Prostate gland (tissue), 2 donors: ENCODE measurements around the gene MYH7B. TPM values are rescaled to one million over a fixed set of nuclear protein-coding genes. Genes with fewer than 3 reads are reported as not detected.

Experiments used
- DNase-seq: peaks from one replicate; pipeline ENCODE4 v3.0.0-alpha.2; 2019; ENCODE audit warnings: low spot score
- H3K27ac ChIP-seq, 2 donors: fragments of 200-600 bp; sonication (generic); 2 replicates each; pipeline ENCODE4 v1.5.1; 2017 to 2019
- H3K27me3 ChIP-seq: fragments of 200-600 bp; sonication (generic); replicated peaks from 2 replicates; pipeline ENCODE4 v1.5.1; 2019; ENCODE audit not compliant: insufficient read depth
- H3K36me3 ChIP-seq, 2 donors: fragments of 200-600 bp; sonication (generic); 1 replicate in 1 of 2; 2 replicates in 1 of 2; pipeline versions ENCODE4 v1.5.1 to v1.8.1; 2017 to 2019
- H3K4me1 ChIP-seq: fragments of 200-600 bp; sonication (generic); replicated peaks from 2 replicates; pipeline ENCODE4 v1.5.1; 2019
- H3K4me3 ChIP-seq, 2 donors: fragments of 200-600 bp; sonication (generic); 2 replicates each; pipeline ENCODE4 v1.5.1; 2017 to 2019
- H3K9me3 ChIP-seq: fragments of 200-600 bp; sonication (generic); 2 replicates; pipeline ENCODE4 v1.5.1; 2017
- POLR2A ChIP-seq: fragments of 450-650 bp; IDR thresholded peaks from one replicate; pipeline ENCODE4 v1.6.1; 2016; ENCODE audit warnings: antibody characterized with exemption, mild to moderate bottlenecking
- POLR2AphosphoS5 ChIP-seq: sonication (generic); formaldehyde crosslinking; IDR thresholded peaks from one replicate; pipeline ENCODE4 v1.6.1; 2017; ENCODE audit warnings: antibody characterized with exemption
- whole genome bisulfite sequencing: methylation state at CpG from one replicate; pipeline ENCODE4 v1.1.5; 2018; 5-methylcytosine and 5-hydroxymethylcytosine counted together
- intact Hi-C: fragments of 100-400 bp; cut with DNase I; formaldehyde crosslinking; loops from one replicate; pipeline ENCODE4 v1.14.2; 2022
- total RNA-seq, 2 donors: library from RNA; depleted of rRNA; stranded (reverse); fragments of >200 nt; gene quantifications; one replicate each; pipeline ENCODE4 v1.1.0, GENCODE V29; 2016
- TF ChIP-seq, protein P1 (sequence below), 4 experiments: fragments of 200-600 bp in 2 of 4; fragments of 450-650 bp in 2 of 4; sonication (generic) in 2 of 4; IDR thresholded peaks; 1 replicate in 3 of 4; 2 replicates in 1 of 4; pipeline ENCODE4 v1.5.1; 2016 to 2019; ENCODE audit warnings: antibody characterized with exemption in 4 of 4, mild to moderate bottlenecking in 2 of 4, moderate library complexity in 2 of 4

Gene MYH7B
- total RNA-seq, 2 donors from 2014 or later: 0.27 to 11.5 TPM

DNA sequence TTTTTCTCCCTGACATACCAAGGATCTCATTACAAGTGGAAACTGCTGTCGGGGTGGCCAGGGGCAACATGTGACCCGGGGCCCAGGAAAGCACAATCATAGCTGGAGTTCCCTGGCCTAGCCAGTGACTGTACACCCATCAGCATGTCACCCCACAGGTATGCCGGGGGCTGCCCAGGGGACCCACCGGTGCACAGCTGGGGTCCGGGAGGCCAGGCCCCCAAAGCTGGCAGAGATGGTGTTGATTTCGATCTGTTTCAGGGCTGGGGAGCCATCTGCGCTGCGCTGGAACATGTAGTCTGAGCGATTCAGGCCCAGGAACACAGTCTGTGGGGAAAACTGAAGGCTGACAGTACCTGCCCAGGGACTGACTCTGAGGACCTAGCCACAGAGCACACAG is 13.4 kb upstream of the MYH7B start:
- DNase-seq: no peak
- TF ChIP-seq POLR2AphosphoS5 (no peak), POLR2A (no peak)
- TF ChIP-seq, protein P1, sequence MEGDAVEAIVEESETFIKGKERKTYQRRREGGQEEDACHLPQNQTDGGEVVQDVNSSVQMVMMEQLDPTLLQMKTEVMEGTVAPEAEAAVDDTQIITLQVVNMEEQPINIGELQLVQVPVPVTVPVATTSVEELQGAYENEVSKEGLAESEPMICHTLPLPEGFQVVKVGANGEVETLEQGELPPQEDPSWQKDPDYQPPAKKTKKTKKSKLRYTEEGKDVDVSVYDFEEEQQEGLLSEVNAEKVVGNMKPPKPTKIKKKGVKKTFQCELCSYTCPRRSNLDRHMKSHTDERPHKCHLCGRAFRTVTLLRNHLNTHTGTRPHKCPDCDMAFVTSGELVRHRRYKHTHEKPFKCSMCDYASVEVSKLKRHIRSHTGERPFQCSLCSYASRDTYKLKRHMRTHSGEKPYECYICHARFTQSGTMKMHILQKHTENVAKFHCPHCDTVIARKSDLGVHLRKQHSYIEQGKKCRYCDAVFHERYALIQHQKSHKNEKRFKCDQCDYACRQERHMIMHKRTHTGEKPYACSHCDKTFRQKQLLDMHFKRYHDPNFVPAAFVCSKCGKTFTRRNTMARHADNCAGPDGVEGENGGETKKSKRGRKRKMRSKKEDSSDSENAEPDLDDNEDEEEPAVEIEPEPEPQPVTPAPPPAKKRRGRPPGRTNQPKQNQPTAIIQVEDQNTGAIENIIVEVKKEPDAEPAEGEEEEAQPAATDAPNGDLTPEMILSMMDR (IDR thresholded peaks at IDR 0.05): no peak
- peaks cover 0 to 3% of the 10 kb centered on the region in 2 donors for H3K36me3 ChIP-seq
- H3K27me3 ChIP-seq: no peaks in the 10 kb centered on the region
- intact Hi-C loops: no loop called here
- 97% methylated on average over 8 of the region's 9 CpGs for WGBS
- peaks cover 8% of the 10 kb centered on the region for H3K4me1 ChIP-seq
- H3K9me3 ChIP-seq: no peaks in the 10 kb centered on the region
- H3K27ac ChIP-seq: no peak overlapping the region
- H3K4me3 ChIP-seq: no peak overlapping the region

DNA sequence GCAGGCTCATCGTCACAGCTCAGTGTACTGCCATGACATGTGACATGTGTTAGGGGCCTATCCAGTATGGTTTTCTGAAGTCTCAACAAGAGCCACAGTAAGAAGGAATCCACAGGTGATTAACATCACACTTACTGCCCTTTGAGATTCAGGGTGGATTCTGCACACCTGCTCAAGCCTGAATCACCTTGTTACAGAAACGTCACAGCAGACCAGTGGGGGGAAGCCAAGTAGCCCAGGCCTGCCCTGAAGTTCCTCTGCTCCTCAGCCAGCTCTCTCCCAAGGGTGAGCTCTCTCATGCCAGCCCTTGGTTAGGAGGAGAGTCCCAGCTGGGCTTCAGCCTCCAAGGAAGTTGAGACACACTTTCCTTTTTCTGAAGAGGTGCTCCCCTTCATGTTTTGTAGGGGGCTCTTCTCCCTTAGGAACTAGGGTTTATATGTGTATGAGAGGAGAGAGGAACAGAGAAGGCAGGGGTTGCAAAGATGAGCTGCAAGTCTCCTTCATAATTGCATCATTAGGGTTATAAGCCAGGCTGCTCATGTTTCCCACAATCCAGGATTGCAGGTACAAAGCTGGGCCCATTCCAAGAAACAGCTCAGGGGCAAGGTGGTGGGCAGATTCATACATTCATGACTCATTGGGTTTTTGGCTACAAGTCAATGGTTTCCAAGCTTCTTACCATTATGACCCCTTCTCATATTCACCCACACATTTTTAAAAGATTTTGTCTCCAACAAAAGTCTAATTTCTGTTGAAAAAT is 11.7 kb upstream of the MYH7B start:
- H3K27me3 ChIP-seq: no peaks in the 10 kb centered on the region
- no peak overlapping the region for H3K27ac ChIP-seq
- TF ChIP-seq POLR2A: no peak
- TF ChIP-seq, protein P1 (IDR thresholded peaks at IDR 0.05): no peak
- H3K9me3 ChIP-seq: no peaks in the 10 kb centered on the region
- no peak for DNase-seq
- intact Hi-C loops: no loop called here
- peaks cover 0 to 3% of the 10 kb centered on the region in 2 donors for H3K36me3 ChIP-seq
- peaks cover 8% of the 10 kb centered on the region for H3K4me1 ChIP-seq
- 75% methylated on average over 2 of the region's 2 CpGs for WGBS
- H3K4me3 ChIP-seq: no peak overlapping the region

DNA sequence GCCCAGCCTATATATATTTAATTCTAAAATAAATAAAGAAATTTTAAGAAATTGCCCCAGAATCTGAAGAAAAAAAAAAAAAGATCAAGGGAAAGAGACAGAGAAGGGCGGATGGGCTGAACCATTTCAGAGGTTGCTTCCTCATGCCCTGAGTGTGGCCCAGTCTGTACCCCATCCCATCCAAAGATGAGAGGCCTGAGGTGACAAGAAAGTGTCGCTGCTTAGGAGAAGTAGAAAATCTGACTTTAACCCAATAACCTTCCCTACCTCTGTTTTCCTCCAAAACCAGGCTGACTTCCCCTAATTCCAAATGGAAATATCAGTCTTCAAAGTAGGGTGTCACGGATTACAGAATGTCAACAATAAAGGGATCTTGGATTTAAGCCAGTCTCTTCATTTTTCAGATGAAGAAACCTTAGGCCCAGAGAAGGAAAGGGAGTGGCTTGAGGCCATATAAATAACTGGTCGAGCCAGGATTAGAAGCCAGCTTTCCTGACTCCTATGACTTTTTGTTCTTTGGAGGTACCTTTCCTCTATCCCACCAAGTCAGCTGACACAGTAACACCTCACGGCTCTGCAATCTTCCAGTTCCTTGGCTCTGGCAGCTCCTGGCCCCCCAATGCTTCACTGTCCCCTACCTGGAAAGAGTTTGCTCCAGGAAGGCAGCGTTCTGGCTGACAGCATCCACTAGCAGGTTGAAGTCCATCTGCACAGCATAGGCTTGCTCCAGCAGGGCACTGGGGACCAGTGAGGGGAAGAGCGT is 10.2 kb upstream of the MYH7B start:
- peaks cover 0 to 3% of the 10 kb centered on the region in 2 donors for H3K36me3 ChIP-seq
- intact Hi-C loops: no loop called here
- WGBS: 63% methylated on average over 7 of the region's 7 CpGs
- no peak overlapping the region for H3K4me3 ChIP-seq
- H3K27ac ChIP-seq: peak overlapping the region; percentile 40 to 55
- DNase-seq: peak; percentile 32
- H3K9me3 ChIP-seq: no peaks in the 10 kb centered on the region
- no peaks in the 10 kb centered on the region for H3K27me3 ChIP-seq
- TF ChIP-seq POLR2AphosphoS5 (peak; percentile 62), POLR2A (no peak)
- TF ChIP-seq, protein P1 (IDR thresholded peaks at IDR 0.05): no peak
- H3K4me1 ChIP-seq: peaks cover 8% of the 10 kb centered on the region

DNA sequence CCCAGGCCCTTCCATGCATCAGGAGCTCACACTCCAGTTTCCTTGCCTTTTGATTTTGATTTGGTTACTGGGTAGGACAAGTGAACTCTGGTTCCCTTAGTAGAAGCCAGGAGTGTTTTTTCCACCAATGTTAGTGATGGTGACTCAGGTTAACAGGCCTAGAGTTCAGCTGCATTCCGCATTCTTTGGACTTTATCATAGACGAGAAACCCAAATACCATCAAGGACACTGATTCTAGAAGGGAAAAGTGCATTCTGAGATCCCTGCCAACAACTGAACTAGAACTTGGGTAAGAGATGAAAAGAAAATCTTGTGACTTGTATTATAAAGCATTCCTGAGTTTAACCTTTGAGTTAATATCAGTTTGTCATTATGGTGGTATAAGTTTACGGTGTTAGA is 9.0 kb upstream of the MYH7B start:
- Histone ChIP-seq H3K4me3 (no peak overlapping the region), H3K27ac (no peak overlapping the region), H3K27me3 (no peaks in the 10 kb centered on the region), H3K36me3 (peaks cover 0 to 3% of the 10 kb centered on the region in 2 donors), H3K9me3 (no peaks in the 10 kb centered on the region), H3K4me1 (peaks cover 8% of the 10 kb centered on the region)
- WGBS: 93% methylated on average over 3 of the region's 3 CpGs
- TF ChIP-seq, protein P1 (IDR thresholded peaks at IDR 0.05): no peak
- TF ChIP-seq POLR2A: no peak
- TF ChIP-seq POLR2AphosphoS5: no peak
- intact Hi-C loops: no loop called here
- DNase-seq: no peak
